Transverse colon (tissue), 4 donors: ENCODE data around the gene PGLYRP4.

Experiments
- CTCF ChIP-seq, 5 experiments: fragments of 200-600 bp in 3 of 5; fragments of 450-650 bp in 2 of 5; sonication (generic) in 3 of 5; IDR thresholded peaks; 1 replicate in 2 of 5; 2 replicates in 3 of 5; pipeline ENCODE4 v1.5.1; 2016 to 2017; ENCODE audit warnings: antibody characterized with exemption in 5 of 5, inconsistent platforms in 3 of 5, mild to moderate bottlenecking in 2 of 5, moderate library complexity in 1 of 5
- EP300 ChIP-seq: sonication (generic); formaldehyde crosslinking; IDR thresholded peaks from one replicate; pipeline ENCODE4 v1.6.1; 2017; ENCODE audit warnings: antibody characterized with exemption, low read depth
- POLR2A ChIP-seq: fragments of 450-650 bp; IDR thresholded peaks from one replicate; pipeline ENCODE4 v1.6.1; 2016; ENCODE audit warnings: antibody characterized with exemption, mild to moderate bottlenecking, moderate library complexity
- POLR2AphosphoS5 ChIP-seq, 3 donors: sonication (generic); formaldehyde crosslinking; IDR thresholded peaks; one replicate each; pipeline ENCODE4 v1.6.1; 2016; ENCODE audit warnings: antibody characterized with exemption in 3 of 3

- no peak for TF ChIP-seq POLR2AphosphoS5 (IDR thresholded peaks at IDR 0.05)
- TF ChIP-seq CTCF (IDR thresholded peaks at IDR 0.05): no peak
- no peak for TF ChIP-seq EP300
- no peak for TF ChIP-seq POLR2A
Measured at GRCh38 chr1:153336650-153337049, 12.0 kb downstream of the PGLYRP4 start.
